Neural progenitor cell (in vitro differentiated cells): Measurements from ENCODE around the gene ACAA1. TPM values are rescaled to one million over a fixed set of nuclear protein-coding genes. Genes with fewer than 3 reads are reported as not detected.

Source experiments
- DNase-seq: peaks from one replicate; pipeline ENCODE4 v3.0.0-alpha.2; 2016; ENCODE audit warnings: low spot score
- H2AFZ ChIP-seq: fragments of 200-600 bp; sonication (generic); replicated peaks from 2 replicates; pipeline ENCODE4 v1.6.1; 2016; ENCODE audit warnings: antibody characterized with exemption
- H3F3A ChIP-seq: fragments of 200-600 bp; sonication (generic); 2 replicates; pipeline ENCODE4 v1.6.1; 2016; ENCODE audit warnings: antibody characterized with exemption, low read depth
- H3K27ac ChIP-seq: fragments of 200-600 bp; sonication (generic); 2 replicates; pipeline ENCODE4 v1.5.1; 2016; ENCODE audit warnings: mild to moderate bottlenecking
- H3K27me3 ChIP-seq: fragments of 200-600 bp; sonication (generic); 2 replicates; pipeline ENCODE4 v1.6.1; 2016; ENCODE audit warnings: mild to moderate bottlenecking, moderate library complexity
- H3K36me3 ChIP-seq: fragments of 200-600 bp; sonication (generic); 2 replicates; pipeline ENCODE4 v1.5.1; 2016
- H3K4me1 ChIP-seq: fragments of 200-600 bp; sonication (generic); 2 replicates; pipeline ENCODE4 v1.6.1; 2016; ENCODE audit warnings: mixed run types
- H3K4me2 ChIP-seq: fragments of 200-600 bp; sonication (generic); 2 replicates; pipeline ENCODE4 v1.6.1; 2016
- H3K4me3 ChIP-seq: fragments of 200-600 bp; sonication (generic); 2 replicates; pipeline ENCODE4 v1.5.1; 2016
- H3K79me2 ChIP-seq: fragments of 200-600 bp; sonication (generic); 2 replicates; pipeline ENCODE4 v1.6.1; 2016; ENCODE audit warnings: low read depth
- H3K9ac ChIP-seq: fragments of 200-600 bp; sonication (generic); 2 replicates; pipeline ENCODE4 v1.6.1; 2016
- H3K9me3 ChIP-seq: fragments of 200-600 bp; sonication (generic); 2 replicates; pipeline ENCODE4 v1.5.1; 2016; ENCODE audit warnings: low read depth
- H4K20me1 ChIP-seq: fragments of 200-600 bp; sonication (generic); 2 replicates; pipeline ENCODE4 v1.6.1; 2016; ENCODE audit warnings: low read depth
- H3K27ac Mint-ChIP-seq: 3 replicates; pipeline ENCODE4 v1.8.0; 2021; ENCODE audit warnings: mixed read lengths
- H3K27me3 Mint-ChIP-seq: 2 replicates; pipeline ENCODE4 v1.8.0; 2022; ENCODE audit warnings: low read depth, mild to moderate bottlenecking, inconsistent platforms, moderate library complexity, mixed read lengths; ENCODE audit not compliant: insufficient read depth
- H3K36me3 Mint-ChIP-seq: 3 replicates; pipeline ENCODE4 v1.8.0; 2021; ENCODE audit warnings: mixed read lengths
- H3K4me1 Mint-ChIP-seq: 3 replicates; pipeline ENCODE4 v1.8.0; 2021; ENCODE audit warnings: mixed read lengths
- H3K4me3 Mint-ChIP-seq: 3 replicates; pipeline ENCODE4 v1.8.0; 2021; ENCODE audit warnings: mild to moderate bottlenecking, moderate library complexity, mixed read lengths
- H3K9me3 Mint-ChIP-seq: 3 replicates; pipeline ENCODE4 v1.8.0; 2020; ENCODE audit warnings: mixed read lengths
- EZH2 ChIP-seq: fragments of 200-600 bp; sonication (generic); IDR thresholded peaks from 2 replicates; pipeline ENCODE4 v1.6.1; 2017; ENCODE audit warnings: antibody characterized with exemption, mild to moderate bottlenecking, moderate library complexity
- EZH2phosphoT487 ChIP-seq: fragments of 200-600 bp; sonication (generic); IDR thresholded peaks from 2 replicates; pipeline ENCODE4 v1.6.1; 2017; ENCODE audit warnings: antibody characterized with exemption
- total RNA-seq: library from RNA; depleted of rRNA; stranded (reverse); fragments of >200 nt; gene quantifications from 2 replicates; pipeline ENCODE4 v1.2.3, GENCODE V29; 2015; ENCODE audit warnings: low replicate concordance
- TF ChIP-seq, protein P1 (sequence below): fragments of 200-600 bp; sonication (generic); IDR thresholded peaks from 2 replicates; pipeline ENCODE4 v1.5.1; 2017; ENCODE audit warnings: antibody characterized with exemption, mild to moderate bottlenecking

The ACAA1 gene
- total RNA-seq, 1 donor from 2014 or later: 3.3 TPM

DNA sequence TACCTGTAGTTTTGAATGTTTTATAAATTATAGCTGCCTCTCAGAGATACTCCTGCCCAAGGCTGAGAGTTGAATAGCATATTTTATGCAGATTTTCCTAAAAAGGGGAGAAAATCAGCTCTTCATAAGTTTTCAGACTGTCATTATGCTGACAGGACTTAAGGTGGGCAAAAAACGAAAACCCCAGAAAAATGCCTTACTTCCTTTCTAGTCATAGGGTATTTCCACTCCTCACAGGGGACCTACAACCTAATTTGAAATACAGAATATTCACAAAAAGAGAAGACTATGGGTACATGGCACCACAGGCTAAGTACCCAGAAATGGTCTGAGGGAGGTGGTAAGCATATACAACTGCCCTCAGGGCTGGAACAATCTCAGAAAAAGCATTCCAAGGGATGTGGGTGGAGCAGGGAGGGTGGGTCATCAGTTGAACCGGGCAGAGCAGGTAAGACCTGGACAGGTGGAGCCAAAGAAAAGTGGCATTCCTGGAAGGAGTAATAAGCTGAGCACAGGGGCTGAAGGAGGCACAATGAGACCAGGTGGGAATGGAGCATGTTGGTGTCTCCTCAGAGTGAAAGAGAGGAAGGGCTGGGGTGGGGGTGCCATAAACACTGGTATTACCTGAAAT, 17.8 kb upstream of the ACAA1 start:
- no peak overlapping the region for H3K4me3 ChIP-seq
- Mint-ChIP-seq H3K27ac (no peak overlapping the region), H3K4me1 (no peaks in the 10 kb centered on the region), H3K27me3 (peaks cover 4% of the 10 kb centered on the region), H3K4me3 (no peak overlapping the region), H3K36me3 (no peaks in the 10 kb centered on the region), H3K9me3 (no peaks in the 10 kb centered on the region)
- peaks cover 11% of the 10 kb centered on the region for H3F3A ChIP-seq
- no peak overlapping the region for H3K27ac ChIP-seq
- H3K4me1 ChIP-seq: peaks cover 8% of the 10 kb centered on the region
- H3K9me3 ChIP-seq: no peaks in the 10 kb centered on the region
- no peak overlapping the region for H2AFZ ChIP-seq
- no peak overlapping the region for H3K4me2 ChIP-seq
- no peaks in the 10 kb centered on the region for H3K79me2 ChIP-seq
- no peaks in the 10 kb centered on the region for H4K20me1 ChIP-seq
- H3K36me3 ChIP-seq: no peaks in the 10 kb centered on the region
- no peaks in the 10 kb centered on the region for H3K27me3 ChIP-seq
- TF ChIP-seq EZH2phosphoT487 (no peak), EZH2 (no peak)
- TF ChIP-seq, protein P1, sequence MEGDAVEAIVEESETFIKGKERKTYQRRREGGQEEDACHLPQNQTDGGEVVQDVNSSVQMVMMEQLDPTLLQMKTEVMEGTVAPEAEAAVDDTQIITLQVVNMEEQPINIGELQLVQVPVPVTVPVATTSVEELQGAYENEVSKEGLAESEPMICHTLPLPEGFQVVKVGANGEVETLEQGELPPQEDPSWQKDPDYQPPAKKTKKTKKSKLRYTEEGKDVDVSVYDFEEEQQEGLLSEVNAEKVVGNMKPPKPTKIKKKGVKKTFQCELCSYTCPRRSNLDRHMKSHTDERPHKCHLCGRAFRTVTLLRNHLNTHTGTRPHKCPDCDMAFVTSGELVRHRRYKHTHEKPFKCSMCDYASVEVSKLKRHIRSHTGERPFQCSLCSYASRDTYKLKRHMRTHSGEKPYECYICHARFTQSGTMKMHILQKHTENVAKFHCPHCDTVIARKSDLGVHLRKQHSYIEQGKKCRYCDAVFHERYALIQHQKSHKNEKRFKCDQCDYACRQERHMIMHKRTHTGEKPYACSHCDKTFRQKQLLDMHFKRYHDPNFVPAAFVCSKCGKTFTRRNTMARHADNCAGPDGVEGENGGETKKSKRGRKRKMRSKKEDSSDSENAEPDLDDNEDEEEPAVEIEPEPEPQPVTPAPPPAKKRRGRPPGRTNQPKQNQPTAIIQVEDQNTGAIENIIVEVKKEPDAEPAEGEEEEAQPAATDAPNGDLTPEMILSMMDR: no peak
- no peak for DNase-seq
- H3K9ac ChIP-seq: no peak overlapping the region

DNA sequence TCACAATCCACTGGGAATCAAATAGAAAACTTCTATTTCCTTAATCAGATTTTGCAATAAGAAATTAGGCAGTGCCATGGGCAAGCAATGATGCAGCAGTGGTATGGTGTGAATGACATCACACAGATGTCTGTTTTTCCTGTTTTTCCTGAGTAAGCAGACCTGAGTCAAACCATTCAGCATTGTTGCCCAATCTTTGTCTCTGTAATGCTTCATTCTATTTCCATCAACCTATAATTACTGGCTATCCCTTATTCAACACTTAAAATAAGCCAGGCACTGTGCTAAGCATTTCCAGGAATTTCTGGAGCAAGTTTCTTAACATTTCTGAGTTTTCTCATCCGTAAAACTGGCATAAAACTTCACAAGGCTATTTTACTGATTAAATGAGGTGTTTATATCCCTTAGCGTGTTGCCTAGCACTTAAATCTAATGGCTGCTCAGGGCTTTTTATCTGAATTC, 17.1 kb upstream of the ACAA1 start:
- Histone ChIP-seq H3K27me3 (no peaks in the 10 kb centered on the region), H3K27ac (no peak overlapping the region), H3K79me2 (no peaks in the 10 kb centered on the region), H3K36me3 (no peaks in the 10 kb centered on the region), H3K4me3 (no peak overlapping the region), H3K4me1 (peaks cover 8% of the 10 kb centered on the region), H3K9ac (no peak overlapping the region), H3F3A (peaks cover 7% of the 10 kb centered on the region), H4K20me1 (no peaks in the 10 kb centered on the region), H2AFZ (no peak overlapping the region), H3K9me3 (no peaks in the 10 kb centered on the region), H3K4me2 (no peak overlapping the region)
- Mint-ChIP-seq H3K27ac (no peak overlapping the region), H3K4me3 (no peak overlapping the region), H3K9me3 (no peaks in the 10 kb centered on the region), H3K27me3 (peaks cover 3% of the 10 kb centered on the region), H3K4me1 (no peaks in the 10 kb centered on the region), H3K36me3 (no peaks in the 10 kb centered on the region)
- TF ChIP-seq EZH2phosphoT487 (no peak), EZH2 (no peak)
- TF ChIP-seq, protein P1: no peak
- no peak for DNase-seq

DNA sequence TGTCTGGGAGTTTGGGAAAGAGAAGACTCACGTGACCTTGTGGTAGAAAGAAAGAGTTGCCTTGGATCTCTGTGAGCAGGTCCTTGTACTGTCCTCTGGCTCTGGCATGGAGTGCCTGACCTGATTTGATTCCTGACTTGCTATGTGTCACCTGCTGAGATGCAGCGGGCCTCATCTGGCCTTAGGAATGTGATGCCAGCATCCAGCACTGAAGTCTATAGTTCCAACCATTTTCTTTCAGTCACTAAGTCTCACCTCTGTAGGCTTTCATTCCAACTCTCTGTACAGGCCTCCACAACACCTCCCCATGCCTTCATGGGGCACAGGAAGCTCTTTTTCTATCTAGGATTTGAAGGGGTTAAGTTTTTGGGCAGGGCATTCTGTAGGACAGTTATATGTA, 16.3 kb upstream of the ACAA1 start:
- H3K4me3 Mint-ChIP-seq: no peak overlapping the region
- no peak overlapping the region for H3K27ac ChIP-seq
- no peaks in the 10 kb centered on the region for H3K79me2 ChIP-seq
- H3K4me3 ChIP-seq: no peak overlapping the region
- H2AFZ ChIP-seq: no peak overlapping the region
- no peaks in the 10 kb centered on the region for H3K9me3 Mint-ChIP-seq
- H3K27me3 ChIP-seq: no peaks in the 10 kb centered on the region
- no peaks in the 10 kb centered on the region for H4K20me1 ChIP-seq
- no peaks in the 10 kb centered on the region for H3F3A ChIP-seq
- no peaks in the 10 kb centered on the region for H3K4me1 Mint-ChIP-seq
- peaks cover 3% of the 10 kb centered on the region for H3K27me3 Mint-ChIP-seq
- no peaks in the 10 kb centered on the region for H3K36me3 Mint-ChIP-seq
- no peaks in the 10 kb centered on the region for H3K9me3 ChIP-seq
- no peak for TF ChIP-seq EZH2phosphoT487
- TF ChIP-seq, protein P1: no peak
- TF ChIP-seq EZH2: no peak
- no peaks in the 10 kb centered on the region for H3K36me3 ChIP-seq
- no peak overlapping the region for H3K4me2 ChIP-seq
- no peak for DNase-seq
- H3K4me1 ChIP-seq: no peaks in the 10 kb centered on the region
- H3K27ac Mint-ChIP-seq: no peak overlapping the region
- no peak overlapping the region for H3K9ac ChIP-seq
